Hepatocyte (in vitro differentiated cells): ENCODE results near the gene MED8.

Source experiments
- EZH2phosphoT487 ChIP-seq: fragments of 200-600 bp; sonication (generic); IDR thresholded peaks from one replicate; pipeline ENCODE4 v1.6.1; 2018; ENCODE audit warnings: antibody characterized with exemption, mild to moderate bottlenecking, low read depth, moderate library complexity; ENCODE audit not compliant: unreplicated experiment, severe bottlenecking
- TF ChIP-seq, protein P1 (sequence below): fragments of 200-600 bp; sonication (generic); IDR thresholded peaks from 2 replicates; pipeline ENCODE4 v1.5.1; 2016; ENCODE audit warnings: antibody characterized with exemption, mild to moderate bottlenecking; ENCODE audit not compliant: poor library complexity

DNA sequence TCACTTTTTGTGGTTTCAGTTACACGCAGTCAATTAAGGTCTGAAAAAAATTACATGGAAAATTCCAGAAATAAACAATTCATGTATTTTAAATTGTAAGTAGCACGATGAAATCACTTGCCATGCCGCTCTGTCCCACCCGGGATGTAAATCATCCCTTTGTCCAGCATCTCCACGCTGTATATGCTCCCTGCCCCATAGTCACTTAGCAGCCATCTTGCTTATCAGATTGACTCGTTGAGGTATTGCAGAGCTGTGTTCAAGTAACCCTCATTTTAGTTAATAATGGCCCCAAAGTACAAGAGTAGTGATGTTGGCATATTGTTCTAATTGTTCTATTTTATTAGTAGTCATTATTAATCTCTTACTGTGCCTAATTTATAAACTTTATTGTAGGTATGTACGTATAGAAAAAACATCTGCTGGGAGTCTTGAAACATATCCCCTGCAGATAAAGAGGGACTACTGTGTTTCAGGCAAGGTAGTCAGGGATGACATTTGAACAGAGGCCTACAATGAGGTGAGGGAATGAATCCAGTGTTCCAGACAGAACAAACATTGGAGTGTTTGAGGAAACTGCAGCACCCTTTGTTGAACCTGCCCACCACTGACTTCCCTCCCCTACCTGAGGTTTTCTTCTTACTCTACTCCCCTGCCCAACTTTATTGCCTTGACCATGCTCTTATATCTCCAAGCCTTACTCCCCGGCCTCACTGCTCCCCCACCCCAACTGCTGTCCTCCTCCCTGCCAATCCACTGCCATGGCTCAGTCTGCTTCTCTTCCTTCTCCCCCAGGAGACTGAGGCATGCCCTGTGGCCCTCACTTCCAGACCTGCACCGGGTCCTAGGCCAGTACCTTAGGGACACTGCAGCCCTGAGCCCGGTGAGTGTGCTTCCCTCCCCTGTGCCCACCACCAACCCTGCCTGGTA is 37.9 kb downstream of the MED8 start:
- TF ChIP-seq, protein P1, sequence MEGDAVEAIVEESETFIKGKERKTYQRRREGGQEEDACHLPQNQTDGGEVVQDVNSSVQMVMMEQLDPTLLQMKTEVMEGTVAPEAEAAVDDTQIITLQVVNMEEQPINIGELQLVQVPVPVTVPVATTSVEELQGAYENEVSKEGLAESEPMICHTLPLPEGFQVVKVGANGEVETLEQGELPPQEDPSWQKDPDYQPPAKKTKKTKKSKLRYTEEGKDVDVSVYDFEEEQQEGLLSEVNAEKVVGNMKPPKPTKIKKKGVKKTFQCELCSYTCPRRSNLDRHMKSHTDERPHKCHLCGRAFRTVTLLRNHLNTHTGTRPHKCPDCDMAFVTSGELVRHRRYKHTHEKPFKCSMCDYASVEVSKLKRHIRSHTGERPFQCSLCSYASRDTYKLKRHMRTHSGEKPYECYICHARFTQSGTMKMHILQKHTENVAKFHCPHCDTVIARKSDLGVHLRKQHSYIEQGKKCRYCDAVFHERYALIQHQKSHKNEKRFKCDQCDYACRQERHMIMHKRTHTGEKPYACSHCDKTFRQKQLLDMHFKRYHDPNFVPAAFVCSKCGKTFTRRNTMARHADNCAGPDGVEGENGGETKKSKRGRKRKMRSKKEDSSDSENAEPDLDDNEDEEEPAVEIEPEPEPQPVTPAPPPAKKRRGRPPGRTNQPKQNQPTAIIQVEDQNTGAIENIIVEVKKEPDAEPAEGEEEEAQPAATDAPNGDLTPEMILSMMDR, result no peak
- no peak for TF ChIP-seq EZH2phosphoT487
